Kidney (tissue), 14 donors: ENCODE data around the gene TRAP1. TPM values are rescaled to one million over a fixed set of nuclear protein-coding genes. Genes with fewer than 3 reads are reported as not detected.

ENCODE experiments used
- DNase-seq, 5 donors: peaks; one replicate each; pipeline ENCODE4 v3.0.0-alpha.2; 2013 to 2020
- FAIRE-seq: peaks from 2 replicates; lab custom pipeline; 2012; peaks lifted over from hg19 to GRCh38; lab: Jason Lieb, UNC
- H3K27ac ChIP-seq, 2 donors: one replicate each; pipeline ENCODE4 v1.7.0; 2013; ENCODE audit warnings: low read depth in 2 of 2, low read length in 2 of 2, inconsistent platforms in 1 of 2
- H3K27me3 ChIP-seq: one replicate; pipeline ENCODE4 v1.7.1; 2013; ENCODE audit warnings: low read length, inconsistent platforms; ENCODE audit not compliant: control insufficient read depth, insufficient read depth
- H3K36me3 ChIP-seq, 3 donors: one replicate each; pipeline versions ENCODE4 v1.7.0 to v1.7.1; 2013; ENCODE audit warnings: low read length in 3 of 3, control low read depth in 1 of 3, inconsistent platforms in 1 of 3; ENCODE audit not compliant: insufficient read depth in 3 of 3, control insufficient read depth in 2 of 3
- H3K4me1 ChIP-seq, 3 donors: one replicate each; pipeline versions ENCODE4 v1.7.0 to v1.7.1; 2013; ENCODE audit warnings: low read length in 3 of 3, inconsistent platforms in 1 of 3, low read depth in 1 of 3; ENCODE audit not compliant: control insufficient read depth in 2 of 3, insufficient read depth in 2 of 3
- H3K4me3 ChIP-seq, 3 donors: one replicate each; pipeline versions ENCODE4 v1.7.0 to v1.8.1; 2013; ENCODE audit warnings: low read length in 3 of 3, control low read depth in 1 of 3, inconsistent platforms in 1 of 3
- H3K9ac ChIP-seq, 3 donors: one replicate each; pipeline versions ENCODE4 v1.7.0 to v1.7.1; 2013; ENCODE audit warnings: low read length in 3 of 3, control low read depth in 1 of 3, inconsistent platforms in 1 of 3
- H3K9me3 ChIP-seq, 3 donors: one replicate each; pipeline versions ENCODE4 v1.7.0 to v1.7.1; 2013; ENCODE audit warnings: low read length in 3 of 3, control low read depth in 1 of 3, inconsistent platforms in 1 of 3; ENCODE audit not compliant: control insufficient read depth in 2 of 3, insufficient read depth in 1 of 3
- CTCF ChIP-seq: IDR thresholded peaks from 3 replicates; pipeline ENCODE4 v1.5.1; 2012; ENCODE audit warnings: mild to moderate bottlenecking, moderate library complexity, borderline replicate concordance; ENCODE audit not compliant: insufficient read depth; ENCODE audit errors: extremely low read depth
- intact Hi-C: fragments of 100-400 bp; cut with DNase I; formaldehyde crosslinking; loops from one replicate; pipeline ENCODE4 v1.11.1; 2022
- polyA plus RNA-seq: library from polyadenylated mRNA; stranded (reverse); fragments of 350-450 nt; fragmentation: Illumina TruSeq; extraction: RNeasy Lipid Tissue Mini Kit (QIAGEN cat#74804); gene quantifications from one replicate; pipeline ENCODE4 v1.2.3, GENCODE V29; 2014; ENCODE audit warnings: low read depth, low replicate concordance; ENCODE audit not compliant: insufficient read depth
- total RNA-seq: library from RNA; stranded (reverse); fragmentation: NEBNext Ultra II Directional; extraction: Animal tissue kit (Norgen Biotek cat#: 25700); gene quantifications from one replicate; pipeline ENCODE4 v1.2.1, GENCODE V29; 2021
- donor health status: control.
- donor health status: control.
- donor health status: control.
- donor health status: control.
- donor health status: control.
- donor health status: DM: yes; HTN: yes; CAD: no.
- donor health status: Normal renal cell carcinoma (clear cell type).

The TRAP1 gene
- total and polyA plus RNA-seq, 2 donors from 2014 or later: 86.3 to 88.8 TPM

DNA sequence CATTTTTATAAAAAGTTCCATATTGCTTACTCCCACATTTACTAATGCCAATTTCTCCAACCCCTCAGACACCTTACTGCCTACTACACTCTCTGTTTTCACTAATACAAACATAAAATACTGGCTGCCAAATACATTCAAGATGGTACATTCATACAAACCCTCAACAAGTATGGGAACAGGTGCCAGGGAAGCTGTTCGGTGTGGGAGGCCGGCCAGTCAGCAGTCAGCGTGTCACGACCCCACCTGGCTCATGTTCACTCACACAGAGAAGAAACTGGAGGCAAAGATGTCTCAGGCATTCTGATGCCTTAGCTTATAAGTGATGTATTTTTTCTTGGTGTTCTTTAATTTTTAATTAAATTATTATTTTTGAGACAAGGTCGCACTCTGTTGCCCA is 42.4 kb upstream of the TRAP1 start:
- DNase-seq: no peak
- Histone ChIP-seq H3K36me3 (peaks cover 8 to 36% (median 18%) of the 10 kb centered on the region in 3 donors), H3K27me3 (no peaks in the 10 kb centered on the region), H3K9me3 (no peaks in the 10 kb centered on the region), H3K9ac (no peak overlapping the region), H3K4me3 (no peak overlapping the region), H3K4me1 (peaks cover 0 to 6% (median 0%) of the 10 kb centered on the region in 3 donors), H3K27ac (no peak overlapping the region)
- no peak for FAIRE-seq
- no peak for TF ChIP-seq CTCF
- intact Hi-C loops: no loop called here

DNA sequence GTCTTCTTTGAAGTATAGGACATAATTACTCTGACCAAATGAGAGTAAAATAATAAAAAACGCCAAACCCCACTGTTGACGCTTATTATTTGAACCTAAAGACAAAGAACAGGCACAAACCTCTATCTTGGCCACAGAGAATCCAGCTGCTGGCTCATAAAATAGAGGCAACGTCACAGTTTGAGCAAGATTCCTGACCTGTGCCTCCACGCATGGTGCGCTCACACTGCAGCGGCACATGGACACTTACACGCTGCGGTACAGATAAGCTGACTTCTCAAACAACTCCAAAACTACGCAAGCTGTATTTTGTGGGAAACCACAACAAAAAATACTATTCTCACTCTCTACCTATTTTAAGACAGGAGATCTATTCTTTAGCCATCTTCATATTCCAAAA is 38.8 kb upstream of the TRAP1 start:
- Histone ChIP-seq H3K9ac (no peak overlapping the region), H3K27ac (no peak overlapping the region), H3K4me3 (no peak overlapping the region), H3K4me1 (peaks cover 0 to 6% (median 0%) of the 10 kb centered on the region in 3 donors), H3K9me3 (no peaks in the 10 kb centered on the region), H3K36me3 (peaks cover 10 to 54% (median 22%) of the 10 kb centered on the region in 3 donors), H3K27me3 (no peaks in the 10 kb centered on the region)
- FAIRE-seq: no peak
- no peak for DNase-seq
- no peak for TF ChIP-seq CTCF
- intact Hi-C loops: no loop called here

GRCh38 chr16:3755249-3755648 is 37.9 kb upstream of the TRAP1 start:
- Histone ChIP-seq H3K4me1 (peaks cover 0 to 6% (median 0%) of the 10 kb centered on the region in 3 donors), H3K27ac (no peak overlapping the region), H3K9me3 (no peaks in the 10 kb centered on the region), H3K36me3 (peaks cover 10 to 57% (median 25%) of the 10 kb centered on the region in 3 donors), H3K4me3 (no peak overlapping the region), H3K27me3 (no peaks in the 10 kb centered on the region), H3K9ac (no peak overlapping the region)
- intact Hi-C loops: no loop called here
- FAIRE-seq: no peak
- no peak for TF ChIP-seq CTCF
- DNase-seq: no peak

DNA sequence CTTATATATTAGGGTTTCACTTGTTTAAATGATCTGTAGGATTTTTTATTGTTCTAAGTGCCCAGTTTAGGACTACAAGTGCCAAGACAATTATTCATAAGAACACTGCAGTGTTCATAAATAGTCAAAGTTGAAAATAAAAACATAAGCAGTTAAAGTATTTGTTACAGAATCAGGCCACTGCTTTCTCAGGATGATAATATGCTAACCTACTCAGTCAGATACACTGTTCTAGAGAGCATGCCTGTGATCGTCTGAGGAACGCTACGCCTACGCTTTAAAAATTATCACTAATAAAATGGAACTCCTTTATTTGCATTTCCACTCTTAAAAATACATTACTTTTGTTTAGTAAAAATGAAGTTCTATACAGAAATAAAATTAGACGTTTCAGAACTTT is 37.4 kb upstream of the TRAP1 start:
- intact Hi-C loops: no loop called here
- no peaks in the 10 kb centered on the region for H3K27me3 ChIP-seq
- no peak overlapping the region for H3K27ac ChIP-seq
- H3K9ac ChIP-seq: no peak overlapping the region
- no peak for FAIRE-seq
- TF ChIP-seq CTCF: no peak
- no peak overlapping the region for H3K4me3 ChIP-seq
- peaks cover 10 to 58% (median 25%) of the 10 kb centered on the region in 3 donors for H3K36me3 ChIP-seq
- H3K9me3 ChIP-seq: no peaks in the 10 kb centered on the region
- DNase-seq: no peak
- peaks cover 0 to 6% (median 0%) of the 10 kb centered on the region in 3 donors for H3K4me1 ChIP-seq
